Lower lobe of right lung (tissue), 2 donors: Measurements from ENCODE around the gene ABHD1. TPM values are rescaled to one million over a fixed set of nuclear protein-coding genes. Genes with fewer than 3 reads are reported as not detected.

ENCODE experiments used
- ATAC-seq, 2 donors: fragments of 200-7000 bp; cut with Tn5 transposase; one replicate each; pipeline ENCODE4 v1.9.1; 2020 to 2022; ENCODE audit warnings: mild to moderate bottlenecking in 2 of 2, moderate library complexity in 2 of 2
- DNase-seq: peaks from one replicate; pipeline ENCODE4 v3.0.0-alpha.2; 2020
- H3K27ac ChIP-seq: fragments of 200-600 bp; one replicate; pipeline ENCODE4 v1.8.0; 2022
- H3K27me3 ChIP-seq: fragments of 200-600 bp; one replicate; pipeline ENCODE4 v1.8.0; 2022; ENCODE audit warnings: low read depth
- H3K36me3 ChIP-seq: fragments of 200-600 bp; one replicate; pipeline ENCODE4 v1.8.0; 2022; ENCODE audit warnings: mild to moderate bottlenecking
- H3K4me1 ChIP-seq: fragments of 200-600 bp; one replicate; pipeline ENCODE4 v1.8.0; 2022
- H3K4me3 ChIP-seq: fragments of 200-600 bp; one replicate; pipeline ENCODE4 v1.8.0; 2022; ENCODE audit warnings: mild to moderate bottlenecking
- H3K9me3 ChIP-seq: fragments of 200-600 bp; one replicate; pipeline ENCODE4 v1.8.0; 2022
- CTCF ChIP-seq: fragments of 200-600 bp; IDR thresholded peaks from one replicate; pipeline ENCODE4 v1.8.0; 2022; ENCODE audit warnings: antibody characterized with exemption, mild to moderate bottlenecking
- intact Hi-C: fragments of 100-400 bp; cut with DNase I; formaldehyde crosslinking; loops from one replicate; pipeline ENCODE4 v1.11.0; 2022
- total RNA-seq: library from RNA; stranded (reverse); fragmentation: NEBNext Ultra II Directional; extraction: Animal tissue kit (Norgen Biotek cat#: 25700); gene quantifications from one replicate; pipeline ENCODE4 v1.2.1, GENCODE V29; 2021
- donor health status: DM: no; HTN: yes; CAD: no; lungs with severe emphysema.

ABHD1 gene
- total RNA-seq, 1 donor from 2014 or later: 0.21 TPM

- intact Hi-C loops: no loop called here
- Histone ChIP-seq H3K27me3 (no peaks in the 10 kb centered on the region), H3K4me3 (peak within 1 kb of the TSS; percentile 55), H3K27ac (peak within 1 kb of the TSS; percentile 78), H3K9me3 (no peaks in the 10 kb centered on the region), H3K4me1 (peaks cover 56% of the 10 kb centered on the region), H3K36me3 (no peaks in the 10 kb centered on the region)
- no peak for TF ChIP-seq CTCF
- peak; percentile 68 for DNase-seq
- ATAC-seq: peak; percentile 39 to 63
Measured at GRCh38 chr2:27078267-27079194, 45.1 kb upstream of the ABHD1 start, which contains the start of gene EMILIN1. Gene EMILIN1, plus strand, starts transcription at chr2:27078615. Its CDS starts 451 bp downstream, at chr2:27079066.

GRCh38 chr2:27079233-27080139, 44.1 kb upstream of the ABHD1 start:
- H3K4me1 ChIP-seq: peaks cover 46% of the 10 kb centered on the region
- ATAC-seq (no peak), DNase-seq (no peak)
- H3K36me3 ChIP-seq: no peaks in the 10 kb centered on the region
- intact Hi-C loops: no loop called here
- TF ChIP-seq CTCF: no peak
- H3K9me3 ChIP-seq: no peaks in the 10 kb centered on the region
- H3K27ac ChIP-seq: peak overlapping the region; percentile 78
- peak overlapping the region; percentile 55 for H3K4me3 ChIP-seq
- no peaks in the 10 kb centered on the region for H3K27me3 ChIP-seq

GRCh38 chr2:27080140-27080469, 43.5 kb upstream of the ABHD1 start:
- H3K4me1 ChIP-seq: peaks cover 44% of the 10 kb centered on the region
- no peak for DNase-seq
- no peak for TF ChIP-seq CTCF

GRCh38 chr2:27080603-27080936, 43.0 kb upstream of the ABHD1 start:
- DNase-seq (no peak), ATAC-seq (no peak)
- TF ChIP-seq CTCF: no peak
- no peaks in the 10 kb centered on the region for H3K36me3 ChIP-seq
- no peaks in the 10 kb centered on the region for H3K9me3 ChIP-seq
- H3K4me3 ChIP-seq: peak overlapping the region; percentile 55
- peaks cover 44% of the 10 kb centered on the region for H3K4me1 ChIP-seq
- peak overlapping the region; percentile 20 for H3K27ac ChIP-seq
- no peaks in the 10 kb centered on the region for H3K27me3 ChIP-seq
- intact Hi-C loops: no loop called here

More at GRCh38 chr2:27080140-27080469, 43.5 kb upstream of the ABHD1 start:
- intact Hi-C loops: no loop called here
- Histone ChIP-seq H3K27ac (peak overlapping the region; percentile 20), H3K9me3 (no peaks in the 10 kb centered on the region), H3K36me3 (no peaks in the 10 kb centered on the region), H3K4me3 (peak overlapping the region; percentile 55), H3K27me3 (no peaks in the 10 kb centered on the region)
- ATAC-seq: no peak

- no peak overlapping the region for H3K4me3 ChIP-seq
- no peak for TF ChIP-seq CTCF
- no peaks in the 10 kb centered on the region for H3K9me3 ChIP-seq
- DNase-seq: no peak
- peak overlapping the region; percentile 85 for H3K27ac ChIP-seq
- intact Hi-C loops: no loop called here
- no peak for ATAC-seq
- no peaks in the 10 kb centered on the region for H3K27me3 ChIP-seq
- peaks cover 43% of the 10 kb centered on the region for H3K4me1 ChIP-seq
- no peaks in the 10 kb centered on the region for H3K36me3 ChIP-seq
Measured at GRCh38 chr2:27081984-27082772, 41.4 kb upstream of the ABHD1 start.
